HepG2 (cell line): Measurements from ENCODE around the gene ADAM19. TPM values are rescaled to one million over a fixed set of nuclear protein-coding genes. Genes with fewer than 3 reads are reported as not detected.

ENCODE experiments used
- ATAC-seq: fragments of 200-7000 bp; cut with Tn5 transposase; 3 replicates; pipeline ENCODE4 v1.9.1; 2020; ENCODE audit warnings: mild to moderate bottlenecking, moderate library complexity
- BruUV-seq: library from RNA; stranded (reverse); fragments of 400-500 nt; replicated peaks from 2 replicates; lab custom pipeline; 2021; lab: Mats Ljungman, UMichigan
- CTCF ChIA-PET: fragments of 300-600 bp; formaldehyde crosslinking; extraction: SDS; loops from one replicate; lab custom pipeline; 2021; ENCODE audit warnings: low total read pairs, inconsistent platforms, low intra/inter-chr PET ratio; lab: Yijun Ruan, JAX
- POLR2A ChIA-PET: fragments of 350-600 bp; sonication (Branson Sonifier 250); formaldehyde crosslinking; loops from one replicate; lab custom pipeline; 2020; ENCODE audit warnings: antibody characterized with exemption, inconsistent platforms; lab: Yijun Ruan, JAX
- DNase-seq: peaks from one replicate; pipeline ENCODE4 v3.0.0-alpha.2; 2015; ENCODE audit warnings: low spot score
- FAIRE-seq: peaks from 3 replicates; lab custom pipeline; 2011; peaks lifted over from hg19 to GRCh38; lab: Jason Lieb, UNC
- H2AFZ ChIP-seq: one replicate; pipeline ENCODE4 v1.6.1; 2011; ENCODE audit warnings: low read length, inconsistent platforms
- H3K27ac ChIP-seq: fragments of 300-600 bp; 3 replicates; pipeline ENCODE4 v1.8.0; 2011; ENCODE audit warnings: mixed run types, mild to moderate bottlenecking, mixed read lengths, low read length, inconsistent platforms; ENCODE audit not compliant: insufficient read depth; ENCODE audit errors: extremely low read length
- H3K27me3 ChIP-seq, 2 experiments: fragments of 200-600 bp in 1 of 2; 2 replicates in 1 of 2; 3 replicates in 1 of 2; pipeline versions ENCODE4 v1.6.0 to v1.8.0; 2011; ENCODE audit warnings: low read length in 2 of 2, mild to moderate bottlenecking in 2 of 2, moderate library complexity in 2 of 2, inconsistent platforms in 1 of 2; ENCODE audit not compliant: insufficient read depth in 2 of 2, control insufficient read depth in 1 of 2
- H3K36me3 ChIP-seq, 2 experiments: fragments of 200-600 bp in 1 of 2; replicated peaks in 1 of 2; 2 replicates in 1 of 2; 3 replicates in 1 of 2; pipeline versions ENCODE4 v1.5.1 to v1.8.0; 2011; ENCODE audit warnings: low read length in 2 of 2, inconsistent platforms in 1 of 2; ENCODE audit not compliant: insufficient read depth in 2 of 2, control insufficient read depth in 1 of 2
- H3K4me1 ChIP-seq: 2 replicates; pipeline ENCODE4 v1.5.1; 2012; ENCODE audit warnings: low read length, inconsistent platforms; ENCODE audit not compliant: insufficient read depth
- H3K4me2 ChIP-seq: 2 replicates; pipeline ENCODE4 v1.6.0; 2011; ENCODE audit warnings: low read depth, low read length, inconsistent platforms
- H3K4me3 ChIP-seq, 3 experiments: fragments of 200-600 bp in 1 of 3; sonication (generic), shearing (Covaris generic) in 1 of 3; replicated peaks in 1 of 3; 2 replicates each; pipeline ENCODE4 v1.5.1; 2011 to 2016; ENCODE audit warnings: low read length in 3 of 3, inconsistent platforms in 2 of 3, low read depth in 2 of 3, mild to moderate bottlenecking in 2 of 3, control low read depth in 1 of 3, mixed read lengths in 1 of 3; ENCODE audit not compliant: insufficient read depth in 1 of 3
- H3K79me2 ChIP-seq: one replicate; pipeline ENCODE4 v1.6.1; 2011; ENCODE audit warnings: low read length, inconsistent platforms; ENCODE audit not compliant: insufficient read depth
- H3K9ac ChIP-seq: 2 replicates; pipeline ENCODE4 v1.6.0; 2011; ENCODE audit warnings: mild to moderate bottlenecking, low read depth, low read length, inconsistent platforms; ENCODE audit not compliant: insufficient read depth
- H3K9me3 ChIP-seq: 2 replicates; pipeline ENCODE4 v1.5.1; 2012; ENCODE audit warnings: mild to moderate bottlenecking, low read length
- H4K20me1 ChIP-seq: 2 replicates; pipeline ENCODE4 v1.6.0; 2011; ENCODE audit warnings: inconsistent platforms, mild to moderate bottlenecking, low read length, moderate library complexity; ENCODE audit not compliant: insufficient read depth
- CEBPB ChIP-seq: IDR thresholded peaks from 2 replicates; pipeline ENCODE4 v1.6.1; 2011; ENCODE audit warnings: low read depth, low read length, improper control_type of control experiment, borderline replicate concordance
- FOSL2 ChIP-seq: sonication (generic); formaldehyde crosslinking; IDR thresholded peaks from 2 replicates; pipeline ENCODE4 v1.4.0; 2020; ENCODE audit warnings: missing genetic modification reagents
- HOXA9 ChIP-seq: sonication (generic); formaldehyde crosslinking; IDR thresholded peaks from 2 replicates; pipeline ENCODE4 v1.8.1; 2022; ENCODE audit warnings: missing genetic modification reagents, mild to moderate bottlenecking, moderate library complexity, borderline replicate concordance
- MED8 ChIP-seq: sonication (generic); formaldehyde crosslinking; IDR thresholded peaks from 2 replicates; pipeline ENCODE4 v1.8.1; 2023; ENCODE audit warnings: mild to moderate bottlenecking, missing genetic modification reagents; ENCODE audit not compliant: insufficient replicate concordance
- RXRA ChIP-seq: sonication (generic); formaldehyde crosslinking; IDR thresholded peaks from 2 replicates; pipeline ENCODE4 v1.5.1; 2020; ENCODE audit warnings: missing genetic modification reagents
- THAP11 ChIP-seq: IDR thresholded peaks from 2 replicates; pipeline ENCODE4 v1.6.1; 2016; ENCODE audit warnings: missing biosample characterization, missing genetic modification reagents
- ZNF432 ChIP-seq: sonication (generic); formaldehyde crosslinking; IDR thresholded peaks from 2 replicates; pipeline ENCODE4 v1.5.0; 2020; ENCODE audit warnings: missing genetic modification reagents, mild to moderate bottlenecking, borderline replicate concordance
- ZNF510 ChIP-seq: sonication (generic); formaldehyde crosslinking; IDR thresholded peaks from 2 replicates; pipeline ENCODE4 v1.4.0; 2020; ENCODE audit warnings: low read depth, mild to moderate bottlenecking, missing genetic modification reagents
- ZSCAN21 ChIP-seq: sonication (generic); formaldehyde crosslinking; IDR thresholded peaks from 2 replicates; pipeline ENCODE4 v1.8.0; 2022; ENCODE audit warnings: mild to moderate bottlenecking, missing genetic modification reagents, moderate library complexity, borderline replicate concordance
- WGBS: methylation state at CpG from one replicate; pipeline ENCODE4 v1.1.6; 2017; ENCODE audit warnings: low lambda C conversion rate; 5-methylcytosine and 5-hydroxymethylcytosine counted together
- in situ Hi-C: cut with HindIII; loops from 2 replicates; pipeline ENCODE4 v1.10.0; 2017; ENCODE audit warnings: low pct_unique_long_range_greater_than_20kb; ENCODE audit not compliant: extremely low pct_ligation_motif_present
- intact Hi-C: fragments of 100-400 bp; cut with micrococcal nuclease; formaldehyde crosslinking; loops from one replicate; pipeline ENCODE4 v1.10.0; 2022; ENCODE audit not compliant: unreplicated experiment
- polyA plus RNA-seq, 8 experiments: library from polyadenylated mRNA; depleted of rRNA in 3 of 8; stranded (reverse) in 7 of 8; unstranded in 1 of 8; fragments of >200 nt; fragmentation: Illumina TruSeq in 4 of 8; extraction: Trizol in 4 of 8; gene quantifications; 2 replicates each; pipeline versions ENCODE4 v1.2.1 to v1.2.3, GENCODE V29; 2011 to 2016; ENCODE audit warnings: low read depth in 4 of 8, missing spikeins in 1 of 8, mixed read lengths in 1 of 8; ENCODE audit not compliant: insufficient read depth in 1 of 8
- total RNA-seq, 5 experiments: library from RNA; depleted of rRNA; stranded (reverse); fragments of >200 nt; fragmentation: Illumina TruSeq; extraction: Trizol; gene quantifications; 2 replicates each; pipeline ENCODE4 v1.2.3, GENCODE V29; 2016; ENCODE audit warnings: low read depth in 1 of 5
- TF ChIP-seq, protein P1 (sequence below): sonication (generic); formaldehyde crosslinking; IDR thresholded peaks from 2 replicates; pipeline ENCODE4 v1.4.0; 2020; ENCODE audit warnings: missing genetic modification reagents
- TF ChIP-seq, protein P2 (sequence below): sonication (generic); formaldehyde crosslinking; IDR thresholded peaks from 2 replicates; pipeline ENCODE4 v1.5.0; 2020; ENCODE audit warnings: mild to moderate bottlenecking, missing genetic modification reagents, borderline replicate concordance
- TF ChIP-seq, protein P3 (sequence below): IDR thresholded peaks from 2 replicates; pipeline ENCODE4 v1.6.1; 2016
- TF ChIP-seq, protein P4 (sequence below): sonication (generic); formaldehyde crosslinking; conservative IDR thresholded peaks from 2 replicates; pipeline ENCODE4 v1.8.1; 2023; ENCODE audit warnings: missing genetic modification reagents
- TF ChIP-seq, protein P5 (sequence below): sonication (generic); formaldehyde crosslinking; IDR thresholded peaks from 2 replicates; pipeline ENCODE4 v1.8.0; 2022; ENCODE audit warnings: missing genetic modification reagents, mild to moderate bottlenecking, moderate library complexity, borderline replicate concordance

ADAM19 gene
- total and polyA plus RNA-seq, 2 of the 13 experiments (the other 11 are each of a cell fraction or from before 2014, with no cell fraction given): 0.38 to 0.74 TPM

DNA sequence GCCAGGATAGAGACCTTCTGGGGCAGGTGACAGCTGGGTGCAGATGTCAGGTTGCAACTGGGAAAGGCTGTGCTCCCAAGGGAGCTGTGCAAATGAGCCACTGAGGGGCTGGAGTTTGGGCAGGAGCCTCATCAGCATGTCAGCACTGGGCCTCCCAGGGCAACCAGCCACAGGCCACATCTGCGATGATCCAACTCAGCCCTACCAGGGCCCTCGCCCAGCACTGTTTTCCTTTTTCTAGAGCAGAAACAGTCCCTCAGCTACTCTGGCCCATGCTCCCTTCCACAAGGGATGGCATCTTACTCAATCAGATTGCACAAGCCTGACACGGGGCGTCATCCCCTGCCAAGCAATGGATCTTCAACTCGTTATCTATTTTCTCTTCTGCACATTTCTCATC lies 90.8 kb downstream of the ADAM19 start:
- FAIRE-seq (no peak), ATAC-seq (peak; percentile 57), DNase-seq (peak; percentile 38)
- Histone ChIP-seq H3K27ac (no peak overlapping the region), H3K4me2 (peak overlapping the region; percentile 55), H3K4me3 (peak overlapping the region in 1 of 3 experiments; percentile 27; a peak in 1 of 6 replicates), H3K27me3 (no peaks in the 10 kb centered on the region), H3K9me3 (no peaks in the 10 kb centered on the region), H4K20me1 (no peaks in the 10 kb centered on the region), H3K79me2 (no peaks in the 10 kb centered on the region), H3K9ac (no peak overlapping the region), H3K4me1 (peaks cover 49% of the 10 kb centered on the region), H3K36me3 (no peaks in the 10 kb centered on the region), H2AFZ (no peak overlapping the region)
- ChIA-PET CTCF (no interaction called here), POLR2A (no interaction called here)
- no TSS peak for BruUV-seq
- intact Hi-C loops (no loop called here), in situ Hi-C loops (no loop called here)
- WGBS: 2% methylated on average over 3 of the region's 5 CpGs
- TF ChIP-seq, protein P1, sequence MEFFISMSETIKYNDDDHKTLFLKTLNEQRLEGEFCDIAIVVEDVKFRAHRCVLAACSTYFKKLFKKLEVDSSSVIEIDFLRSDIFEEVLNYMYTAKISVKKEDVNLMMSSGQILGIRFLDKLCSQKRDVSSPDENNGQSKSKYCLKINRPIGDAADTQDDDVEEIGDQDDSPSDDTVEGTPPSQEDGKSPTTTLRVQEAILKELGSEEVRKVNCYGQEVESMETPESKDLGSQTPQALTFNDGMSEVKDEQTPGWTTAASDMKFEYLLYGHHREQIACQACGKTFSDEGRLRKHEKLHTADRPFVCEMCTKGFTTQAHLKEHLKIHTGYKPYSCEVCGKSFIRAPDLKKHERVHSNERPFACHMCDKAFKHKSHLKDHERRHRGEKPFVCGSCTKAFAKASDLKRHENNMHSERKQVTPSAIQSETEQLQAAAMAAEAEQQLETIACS (CRISPR knock-in tag): no peak
- TF ChIP-seq MED8 (CRISPR knock-in tag): peak; percentile 1
- TF ChIP-seq, protein P2, sequence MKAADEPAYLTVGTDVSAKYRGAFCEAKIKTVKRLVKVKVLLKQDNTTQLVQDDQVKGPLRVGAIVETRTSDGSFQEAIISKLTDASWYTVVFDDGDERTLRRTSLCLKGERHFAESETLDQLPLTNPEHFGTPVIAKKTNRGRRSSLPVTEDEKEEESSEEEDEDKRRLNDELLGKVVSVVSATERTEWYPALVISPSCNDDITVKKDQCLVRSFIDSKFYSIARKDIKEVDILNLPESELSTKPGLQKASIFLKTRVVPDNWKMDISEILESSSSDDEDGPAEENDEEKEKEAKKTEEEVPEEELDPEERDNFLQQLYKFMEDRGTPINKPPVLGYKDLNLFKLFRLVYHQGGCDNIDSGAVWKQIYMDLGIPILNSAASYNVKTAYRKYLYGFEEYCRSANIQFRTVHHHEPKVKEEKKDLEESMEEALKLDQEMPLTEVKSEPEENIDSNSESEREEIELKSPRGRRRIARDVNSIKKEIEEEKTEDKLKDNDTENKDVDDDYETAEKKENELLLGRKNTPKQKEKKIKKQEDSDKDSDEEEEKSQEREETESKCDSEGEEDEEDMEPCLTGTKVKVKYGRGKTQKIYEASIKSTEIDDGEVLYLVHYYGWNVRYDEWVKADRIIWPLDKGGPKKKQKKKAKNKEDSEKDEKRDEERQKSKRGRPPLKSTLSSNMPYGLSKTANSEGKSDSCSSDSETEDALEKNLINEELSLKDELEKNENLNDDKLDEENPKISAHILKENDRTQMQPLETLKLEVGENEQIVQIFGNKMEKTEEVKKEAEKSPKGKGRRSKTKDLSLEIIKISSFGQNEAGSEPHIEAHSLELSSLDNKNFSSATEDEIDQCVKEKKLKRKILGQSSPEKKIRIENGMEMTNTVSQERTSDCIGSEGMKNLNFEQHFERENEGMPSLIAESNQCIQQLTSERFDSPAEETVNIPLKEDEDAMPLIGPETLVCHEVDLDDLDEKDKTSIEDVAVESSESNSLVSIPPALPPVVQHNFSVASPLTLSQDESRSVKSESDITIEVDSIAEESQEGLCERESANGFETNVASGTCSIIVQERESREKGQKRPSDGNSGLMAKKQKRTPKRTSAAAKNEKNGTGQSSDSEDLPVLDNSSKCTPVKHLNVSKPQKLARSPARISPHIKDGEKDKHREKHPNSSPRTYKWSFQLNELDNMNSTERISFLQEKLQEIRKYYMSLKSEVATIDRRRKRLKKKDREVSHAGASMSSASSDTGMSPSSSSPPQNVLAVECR (CRISPR knock-in tag): no peak
- no peak for TF ChIP-seq HOXA9 (CRISPR knock-in tag)
- TF ChIP-seq FOSL2 (CRISPR knock-in tag): peak; percentile 44
- TF ChIP-seq, protein P3, sequence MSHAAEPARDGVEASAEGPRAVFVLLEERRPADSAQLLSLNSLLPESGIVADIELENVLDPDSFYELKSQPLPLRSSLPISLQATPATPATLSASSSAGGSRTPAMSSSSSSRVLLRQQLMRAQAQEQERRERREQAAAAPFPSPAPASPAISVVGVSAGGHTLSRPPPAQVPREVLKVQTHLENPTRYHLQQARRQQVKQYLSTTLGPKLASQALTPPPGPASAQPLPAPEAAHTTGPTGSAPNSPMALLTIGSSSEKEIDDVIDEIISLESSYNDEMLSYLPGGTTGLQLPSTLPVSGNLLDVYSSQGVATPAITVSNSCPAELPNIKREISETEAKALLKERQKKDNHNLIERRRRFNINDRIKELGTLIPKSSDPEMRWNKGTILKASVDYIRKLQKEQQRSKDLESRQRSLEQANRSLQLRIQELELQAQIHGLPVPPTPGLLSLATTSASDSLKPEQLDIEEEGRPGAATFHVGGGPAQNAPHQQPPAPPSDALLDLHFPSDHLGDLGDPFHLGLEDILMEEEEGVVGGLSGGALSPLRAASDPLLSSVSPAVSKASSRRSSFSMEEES (CRISPR knock-in tag): no peak
- TF ChIP-seq THAP11 (CRISPR knock-in tag): peak; percentile 27; the same call in 1 of the 2 replicates
- TF ChIP-seq, protein P4, sequence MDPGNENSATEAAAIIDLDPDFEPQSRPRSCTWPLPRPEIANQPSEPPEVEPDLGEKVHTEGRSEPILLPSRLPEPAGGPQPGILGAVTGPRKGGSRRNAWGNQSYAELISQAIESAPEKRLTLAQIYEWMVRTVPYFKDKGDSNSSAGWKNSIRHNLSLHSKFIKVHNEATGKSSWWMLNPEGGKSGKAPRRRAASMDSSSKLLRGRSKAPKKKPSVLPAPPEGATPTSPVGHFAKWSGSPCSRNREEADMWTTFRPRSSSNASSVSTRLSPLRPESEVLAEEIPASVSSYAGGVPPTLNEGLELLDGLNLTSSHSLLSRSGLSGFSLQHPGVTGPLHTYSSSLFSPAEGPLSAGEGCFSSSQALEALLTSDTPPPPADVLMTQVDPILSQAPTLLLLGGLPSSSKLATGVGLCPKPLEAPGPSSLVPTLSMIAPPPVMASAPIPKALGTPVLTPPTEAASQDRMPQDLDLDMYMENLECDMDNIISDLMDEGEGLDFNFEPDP: no peak
- TF ChIP-seq RXRA: no peak
- TF ChIP-seq, protein P5, sequence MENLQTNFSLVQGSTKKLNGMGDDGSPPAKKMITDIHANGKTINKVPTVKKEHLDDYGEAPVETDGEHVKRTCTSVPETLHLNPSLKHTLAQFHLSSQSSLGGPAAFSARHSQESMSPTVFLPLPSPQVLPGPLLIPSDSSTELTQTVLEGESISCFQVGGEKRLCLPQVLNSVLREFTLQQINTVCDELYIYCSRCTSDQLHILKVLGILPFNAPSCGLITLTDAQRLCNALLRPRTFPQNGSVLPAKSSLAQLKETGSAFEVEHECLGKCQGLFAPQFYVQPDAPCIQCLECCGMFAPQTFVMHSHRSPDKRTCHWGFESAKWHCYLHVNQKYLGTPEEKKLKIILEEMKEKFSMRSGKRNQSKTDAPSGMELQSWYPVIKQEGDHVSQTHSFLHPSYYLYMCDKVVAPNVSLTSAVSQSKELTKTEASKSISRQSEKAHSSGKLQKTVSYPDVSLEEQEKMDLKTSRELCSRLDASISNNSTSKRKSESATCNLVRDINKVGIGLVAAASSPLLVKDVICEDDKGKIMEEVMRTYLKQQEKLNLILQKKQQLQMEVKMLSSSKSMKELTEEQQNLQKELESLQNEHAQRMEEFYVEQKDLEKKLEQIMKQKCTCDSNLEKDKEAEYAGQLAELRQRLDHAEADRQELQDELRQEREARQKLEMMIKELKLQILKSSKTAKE (CRISPR knock-in tag): no peak
- no peak for TF ChIP-seq ZSCAN21 (CRISPR knock-in tag)
- no peak for TF ChIP-seq ZNF510 (CRISPR knock-in tag)
- TF ChIP-seq CEBPB: peak; percentile 92
- no peak for TF ChIP-seq ZNF432
